Mucosa of rectum (tissue), 2 donors: Measurements from ENCODE around the gene INAFM1.
A peak's percentile ranks its signal among the peaks of the same experiment; 100 is the strongest.
"Not testable (repeated sequence)": the region's sequence is repeated elsewhere in the genome, so short reads cannot be mapped to it uniquely, and the experiment has no call there.

Experiments used
- H3K27ac ChIP-seq, 2 donors: one replicate each; pipeline ENCODE4 v1.7.0; 2013; ENCODE audit warnings: inconsistent platforms in 2 of 2, low read depth in 2 of 2, low read length in 2 of 2
- H3K27me3 ChIP-seq, 2 donors: one replicate each; pipeline ENCODE4 v1.7.0; 2013; ENCODE audit warnings: low read length in 2 of 2; ENCODE audit not compliant: control insufficient read depth in 2 of 2, insufficient read depth in 2 of 2
- H3K36me3 ChIP-seq, 2 donors: one replicate each; pipeline ENCODE4 v1.7.0; 2013; ENCODE audit warnings: low read length in 2 of 2; ENCODE audit not compliant: control insufficient read depth in 2 of 2, insufficient read depth in 2 of 2
- H3K4me1 ChIP-seq, 2 donors: one replicate each; pipeline ENCODE4 v1.7.0; 2013; ENCODE audit warnings: low read length in 2 of 2, mild to moderate bottlenecking in 1 of 2; ENCODE audit not compliant: control insufficient read depth in 2 of 2, insufficient read depth in 2 of 2
- H3K4me3 ChIP-seq, 2 donors: one replicate each; pipeline ENCODE4 v1.7.0; 2013; ENCODE audit warnings: low read length in 2 of 2
- H3K9ac ChIP-seq, 2 donors: one replicate each; pipeline ENCODE4 v1.7.0; 2013; ENCODE audit warnings: low read length in 2 of 2, low read depth in 1 of 2, mild to moderate bottlenecking in 1 of 2
- H3K9me3 ChIP-seq, 2 donors: one replicate each; pipeline ENCODE4 v1.7.0; 2013; ENCODE audit warnings: low read length in 2 of 2; ENCODE audit not compliant: control insufficient read depth in 2 of 2
- donor health status: healthy.
- donor health status: Normal muscosa, but diverticular disease.

The INAFM1 gene

GRCh38 chr19:47269596-47269995 lies 5.1 kb upstream of the INAFM1 start:
- H3K36me3 ChIP-seq, result peaks cover 26 to 44% of the 10 kb centered on the region in 2 donors

GRCh38 chr19:47270408-47270807 lies 4.3 kb upstream of the INAFM1 start:
- Histone ChIP-seq H3K9me3 (no peaks in the 10 kb centered on the region), H3K9ac (peak overlapping the region in 1 of 2 donors; percentile 7), H3K36me3 (peaks cover 23 to 36% of the 10 kb centered on the region in 2 donors), H3K4me1 (peaks cover 4 to 13% of the 10 kb centered on the region in 2 donors), H3K4me3 (no peak overlapping the region), H3K27me3 (no peaks in the 10 kb centered on the region), H3K27ac (no peak overlapping the region)

More at GRCh38 chr19:47269596-47269995, 5.1 kb upstream of the INAFM1 start:
- H3K4me3 ChIP-seq, result no peak overlapping the region
- H3K27ac ChIP-seq, result no peak overlapping the region
- H3K4me1 ChIP-seq, result peaks cover 0 to 7% of the 10 kb centered on the region in 2 donors
- no peaks in the 10 kb centered on the region for H3K27me3 ChIP-seq
- H3K9me3 ChIP-seq, result no peaks in the 10 kb centered on the region
- H3K9ac ChIP-seq, result no peak overlapping the region

- H3K9ac ChIP-seq, result no peak overlapping the region
- H3K27ac ChIP-seq, result no peak overlapping the region
- no peaks in the 10 kb centered on the region for H3K9me3 ChIP-seq
- no peak overlapping the region for H3K4me3 ChIP-seq
- H3K4me1 ChIP-seq, result peaks cover 13 to 15% of the 10 kb centered on the region in 2 donors
- peaks cover 15 to 26% of the 10 kb centered on the region in 2 donors for H3K36me3 ChIP-seq
- no peaks in the 10 kb centered on the region for H3K27me3 ChIP-seq
These were observed 2.7 kb upstream of the INAFM1 start for GRCh38 chr19:47271949-47272348.

GRCh38 chr19:47272448-47273312 lies 2.0 kb upstream of the INAFM1 start:
- Histone ChIP-seq H3K9ac (peak overlapping the region; percentile 90 to 94), H3K4me3 (peak overlapping the region; percentile 88 to 90), H3K27ac (peak overlapping the region; percentile 99 to 100), H3K9me3 (no peaks in the 10 kb centered on the region), H3K36me3 (peaks cover 11 to 21% of the 10 kb centered on the region in 2 donors), H3K27me3 (no peaks in the 10 kb centered on the region), H3K4me1 (peaks cover 13 to 15% of the 10 kb centered on the region in 2 donors)

- Histone ChIP-seq H3K9me3 (no peaks in the 10 kb centered on the region), H3K27ac (peak overlapping the region; percentile 99 to 100), H3K4me1 (peaks cover 13 to 15% of the 10 kb centered on the region in 2 donors), H3K36me3 (peaks cover 11 to 18% of the 10 kb centered on the region in 2 donors), H3K4me3 (peak overlapping the region; percentile 88 to 90), H3K9ac (peak overlapping the region; percentile 90 to 94), H3K27me3 (no peaks in the 10 kb centered on the region)
These were observed 1.2 kb upstream of the INAFM1 start for GRCh38 chr19:47273313-47274070.

GRCh38 chr19:47274891-47275761 lies 441 bp downstream of the INAFM1 start:
- Histone ChIP-seq H3K27ac (peak overlapping the region; percentile 15 to 70), H3K27me3 (no peaks in the 10 kb centered on the region), H3K36me3 (peaks cover 9 to 13% of the 10 kb centered on the region in 2 donors), H3K4me3 (peak overlapping the region; percentile 62 to 74), H3K9me3 (no peaks in the 10 kb centered on the region), H3K9ac (peak overlapping the region; percentile 41 to 52), H3K4me1 (peaks cover 13 to 15% of the 10 kb centered on the region in 2 donors)

- Histone ChIP-seq H3K27me3 (no peaks in the 10 kb centered on the region), H3K9ac (peak overlapping the region in 1 of 2 donors; percentile 6), H3K27ac (peak overlapping the region; percentile 15 to 70), H3K9me3 (no peaks in the 10 kb centered on the region), H3K4me3 (peak overlapping the region in 1 of 2 donors; percentile 52), H3K36me3 (peaks cover 5 to 7% of the 10 kb centered on the region in 2 donors), H3K4me1 (peaks cover 13 to 15% of the 10 kb centered on the region in 2 donors)
These were observed 1.2 kb downstream of the INAFM1 start for GRCh38 chr19:47275791-47276461.

GRCh38 chr19:47276513-47276912 lies 1.8 kb downstream of the INAFM1 start:
- not testable (repeated sequence) for H3K9ac ChIP-seq

GRCh38 chr19:47280183-47280797 lies 5.6 kb downstream of the INAFM1 start:
- Histone ChIP-seq H3K9ac (no peak overlapping the region), H3K36me3 (no peaks in the 10 kb centered on the region), H3K27me3 (no peaks in the 10 kb centered on the region), H3K4me1 (peaks cover 4 to 10% of the 10 kb centered on the region in 2 donors), H3K27ac (no peak overlapping the region), H3K4me3 (no peak overlapping the region), H3K9me3 (no peaks in the 10 kb centered on the region)

More at GRCh38 chr19:47276513-47276912, 1.8 kb downstream of the INAFM1 start:
- peaks cover 13 to 15% of the 10 kb centered on the region in 2 donors for H3K4me1 ChIP-seq
- H3K27ac ChIP-seq, result peak overlapping the region in 1 of 2 donors; percentile 70
- not testable (repeated sequence) for H3K4me3 ChIP-seq, H3K27me3 ChIP-seq, H3K36me3 ChIP-seq, H3K9me3 ChIP-seq
